Urinary bladder (tissue), 4 donors: ENCODE measurements around the gene PPIE. TPM values are rescaled to one million over a fixed set of nuclear protein-coding genes. Genes with fewer than 3 reads are reported as not detected.
"Not testable (repeated sequence)": the region's sequence is repeated elsewhere in the genome, so short reads cannot be mapped to it uniquely, and the experiment has no call there.

Source experiments
- DNase-seq: peaks from one replicate; pipeline ENCODE4 v3.0.0-alpha.2; 2015; ENCODE audit errors: extremely low spot score
- H3K27ac ChIP-seq: one replicate; pipeline ENCODE4 v1.5.1; 2013; ENCODE audit warnings: low read depth, mild to moderate bottlenecking, moderate library complexity
- H3K36me3 ChIP-seq: one replicate; pipeline ENCODE4 v1.6.1; 2013; ENCODE audit warnings: mild to moderate bottlenecking, moderate library complexity; ENCODE audit not compliant: insufficient read depth
- H3K4me1 ChIP-seq: one replicate; pipeline ENCODE4 v1.6.1; 2013; ENCODE audit warnings: mild to moderate bottlenecking, moderate library complexity; ENCODE audit not compliant: insufficient read depth
- H3K4me3 ChIP-seq: one replicate; pipeline ENCODE4 v1.5.1; 2013; ENCODE audit warnings: low read depth, low read length
- WGBS: extraction: QIAGEN DNeasy Blood & Tissue Kit; methylation state at CpG from one replicate; pipeline ENCODE4 v1.1.7; 2013; 5-methylcytosine and 5-hydroxymethylcytosine counted together
- polyA plus RNA-seq: library from polyadenylated mRNA; stranded (reverse); fragments of 200-250 nt; gene quantifications from one replicate; pipeline ENCODE4 v1.2.3, GENCODE V29; 2013
- total RNA-seq: library from RNA; depleted of rRNA; stranded (reverse); fragments of >200 nt; gene quantifications from one replicate; pipeline ENCODE4 v1.2.3, GENCODE V29; 2014
- donor health status: healthy with polysubstance abuse.
- donor health status: healthy.

The PPIE gene
- total and polyA plus RNA-seq, 2 donors, result 31.0 to 64.5 TPM

- peaks cover 14% of the 10 kb centered on the region for H3K36me3 ChIP-seq
Observed at GRCh38 chr1:39757501-39757900, 18.8 kb downstream of the PPIE start.

GRCh38 chr1:39758556-39759435, 20.1 kb downstream of the PPIE start:
- no peak overlapping the region for H3K27ac ChIP-seq
- 76% methylated on average over 16 of the region's 16 CpGs for WGBS
- no peak overlapping the region for H3K4me3 ChIP-seq
- peaks cover 6% of the 10 kb centered on the region for H3K36me3 ChIP-seq
- no peaks in the 10 kb centered on the region for H3K4me1 ChIP-seq
- DNase-seq, result no peak

More at GRCh38 chr1:39757501-39757900, 18.8 kb downstream of the PPIE start:
- H3K27ac ChIP-seq, result no peak overlapping the region
- no peaks in the 10 kb centered on the region for H3K4me1 ChIP-seq
- no peak overlapping the region for H3K4me3 ChIP-seq
- DNase-seq, result no peak
- WGBS, result 89% methylated on average over 5 of the region's 5 CpGs

GRCh38 chr1:39759436-39759726, 20.7 kb downstream of the PPIE start:
- no peak for DNase-seq
- H3K27ac ChIP-seq, result no peak overlapping the region
- H3K4me3 ChIP-seq, result no peak overlapping the region
- H3K4me1 ChIP-seq, result no peaks in the 10 kb centered on the region
- H3K36me3 ChIP-seq, result peaks cover 6% of the 10 kb centered on the region

GRCh38 chr1:39760074-39761008, 21.7 kb downstream of the PPIE start:
- peaks cover 3% of the 10 kb centered on the region for H3K36me3 ChIP-seq

GRCh38 chr1:39761016-39761415, 22.3 kb downstream of the PPIE start:
- Histone ChIP-seq H3K4me3 (no peak overlapping the region), H3K36me3 (peaks cover 3% of the 10 kb centered on the region), H3K27ac (no peak overlapping the region), H3K4me1 (no peaks in the 10 kb centered on the region)
- 80% methylated on average over 9 of the region's 9 CpGs for WGBS
- DNase-seq, result no peak

More at GRCh38 chr1:39760074-39761008, 21.7 kb downstream of the PPIE start:
- H3K4me1 ChIP-seq, result no peaks in the 10 kb centered on the region
- WGBS, result 94% methylated on average over 16 of the region's 16 CpGs
- no peak overlapping the region for H3K4me3 ChIP-seq
- DNase-seq, result no peak
- H3K27ac ChIP-seq, result no peak overlapping the region

GRCh38 chr1:39761557-39762260, 23.0 kb downstream of the PPIE start:
- WGBS, result 73% methylated on average over 16 of the region's 16 CpGs
- no peaks in the 10 kb centered on the region for H3K36me3 ChIP-seq
- no peak overlapping the region for H3K27ac ChIP-seq
- no peaks in the 10 kb centered on the region for H3K4me1 ChIP-seq
- no peak overlapping the region for H3K4me3 ChIP-seq
- DNase-seq, result no peak

GRCh38 chr1:39762550-39763540, 24.2 kb downstream of the PPIE start:
- Histone ChIP-seq H3K4me1 (no peaks in the 10 kb centered on the region), H3K27ac (no peak overlapping the region), H3K4me3 (no peak overlapping the region), H3K36me3 (no peaks in the 10 kb centered on the region)
- 86% methylated on average over 29 of the region's 30 CpGs for WGBS
- DNase-seq, result no peak

GRCh38 chr1:39763619-39764374, 25.1 kb downstream of the PPIE start:
- not testable (repeated sequence) for H3K4me1 ChIP-seq, H3K27ac ChIP-seq, H3K36me3 ChIP-seq, DNase-seq, H3K4me3 ChIP-seq
- 75% methylated on average over 15 of the region's 18 CpGs for WGBS

- H3K27ac ChIP-seq, H3K4me1 ChIP-seq, H3K36me3 ChIP-seq, DNase-seq, H3K4me3 ChIP-seq: not testable (repeated sequence)
- 87% methylated on average over 12 of the region's 19 CpGs for WGBS
Observed at GRCh38 chr1:39764512-39764911, 25.8 kb downstream of the PPIE start.

GRCh38 chr1:39766466-39766865, 27.8 kb downstream of the PPIE start:
- DNase-seq, H3K27ac ChIP-seq, H3K4me1 ChIP-seq, H3K4me3 ChIP-seq, H3K36me3 ChIP-seq: not testable (repeated sequence)
- WGBS, result 69% methylated on average over 2 of the region's 5 CpGs

- H3K27ac ChIP-seq, DNase-seq, H3K4me1 ChIP-seq, H3K36me3 ChIP-seq, H3K4me3 ChIP-seq: not testable (repeated sequence)
- WGBS, result 85% methylated on average over 17 of the region's 19 CpGs
Observed at GRCh38 chr1:39769502-39769901, 30.8 kb downstream of the PPIE start.
